GM21619 (cell line): ENCODE data around the gene CLEC4M.

Source experiments
- ATAC-seq: cut with Tn5 transposase; IDR thresholded peaks from one replicate; pipeline ENCODE4 v1.9.1; 2021; ENCODE audit not compliant: unreplicated experiment

The CLEC4M gene

GRCh38 chr19:7762719-7763293 is at the start of gene CLEC4M:
TSS of gene CLEC4M (plus strand) at chr19:7763243. CDS start at chr19:7763267, 24 bp downstream.
- no peak for ATAC-seq

- ATAC-seq: no peak
These were observed 47.4 kb upstream of the CLEC4M start for GRCh38 chr19:7715671-7716070.

GRCh38 chr19:7716762-7717161 is 46.3 kb upstream of the CLEC4M start:
- ATAC-seq: no peak

- no peak for ATAC-seq
These were observed 44.4 kb upstream of the CLEC4M start for GRCh38 chr19:7718668-7719067.

GRCh38 chr19:7720351-7720750 is 42.7 kb upstream of the CLEC4M start:
- no peak for ATAC-seq

GRCh38 chr19:7722231-7722651 is 40.8 kb upstream of the CLEC4M start:
- ATAC-seq: no peak

GRCh38 chr19:7725791-7726190 is 37.3 kb upstream of the CLEC4M start:
- no peak for ATAC-seq

GRCh38 chr19:7729211-7729610 is 33.8 kb upstream of the CLEC4M start:
- ATAC-seq: no peak

GRCh38 chr19:7729831-7730285 is 33.2 kb upstream of the CLEC4M start:
- ATAC-seq: no peak

GRCh38 chr19:7730286-7731217 is 32.5 kb upstream of the CLEC4M start:
- no peak for ATAC-seq

- no peak for ATAC-seq
These were observed 31.8 kb upstream of the CLEC4M start for GRCh38 chr19:7731218-7731595.

GRCh38 chr19:7731615-7732014 is 31.4 kb upstream of the CLEC4M start:
- no peak for ATAC-seq

- ATAC-seq: no peak
These were observed 31.0 kb upstream of the CLEC4M start, which contains the start of gene CLEC4G for GRCh38 chr19:7732045-7732444. TSS of gene CLEC4G (minus strand) at chr19:7732110. CDS start at chr19:7732102, 8 bp downstream.

GRCh38 chr19:7733376-7733775 is 29.7 kb upstream of the CLEC4M start:
- no peak for ATAC-seq

GRCh38 chr19:7734220-7735203 is 28.5 kb upstream of the CLEC4M start:
- ATAC-seq: no peak

GRCh38 chr19:7736148-7736547 is 26.9 kb upstream of the CLEC4M start:
- no peak for ATAC-seq

GRCh38 chr19:7737215-7737614 is 25.8 kb upstream of the CLEC4M start:
- ATAC-seq: no peak

- ATAC-seq: no peak
These were observed 25.0 kb upstream of the CLEC4M start for GRCh38 chr19:7738023-7738422.

GRCh38 chr19:7739211-7739755 is 23.8 kb upstream of the CLEC4M start:
- no peak for ATAC-seq

- no peak for ATAC-seq
These were observed 23.0 kb upstream of the CLEC4M start for GRCh38 chr19:7739801-7740681.
